Cardiac fibroblast (primary cell): ENCODE results near the gene PER2.

Experiments
- DNase-seq, 2 donors: peaks; one replicate each; pipeline versions ENCODE4 v3.0.0 to v3.0.0-alpha.2; 2010; ENCODE audit warnings: low read depth in 2 of 2
- H3K4me3 ChIP-seq, 2 donors: replicated peaks in 1 of 2; 1 replicate in 1 of 2; 2 replicates in 1 of 2; pipeline ENCODE4 v1.5.1; 2011; ENCODE audit warnings: low read depth in 2 of 2, low read length in 2 of 2, mild to moderate bottlenecking in 2 of 2, moderate library complexity in 1 of 2
- TF ChIP-seq, protein P1 (sequence below): IDR thresholded peaks from one replicate; pipeline ENCODE4 v1.5.1; 2011; ENCODE audit warnings: low read depth, mild to moderate bottlenecking, low read length, inconsistent platforms

PER2 gene

DNA sequence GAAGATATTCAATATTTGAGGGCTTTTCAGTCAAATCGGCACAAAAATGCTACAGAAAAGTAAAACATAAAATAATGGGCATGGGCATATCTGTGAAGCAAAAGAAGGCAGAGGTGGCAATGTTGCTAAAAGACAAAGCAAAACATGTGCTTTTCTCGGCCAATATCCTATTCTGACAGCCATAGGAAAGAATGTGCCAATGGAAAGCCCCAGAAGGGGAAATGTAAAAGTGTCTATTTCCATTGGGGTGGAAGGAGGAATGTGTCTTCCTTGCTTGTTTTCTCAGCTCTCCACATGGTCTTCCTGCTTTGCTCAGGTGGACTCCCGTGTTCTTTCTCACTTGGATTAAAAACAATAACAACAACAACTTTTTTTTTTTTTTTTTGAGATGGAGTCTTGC is 13.7 kb upstream of the PER2 start:
- DNase-seq, result peak in 1 of 2 donors; percentile 26
- TF ChIP-seq, protein P1, sequence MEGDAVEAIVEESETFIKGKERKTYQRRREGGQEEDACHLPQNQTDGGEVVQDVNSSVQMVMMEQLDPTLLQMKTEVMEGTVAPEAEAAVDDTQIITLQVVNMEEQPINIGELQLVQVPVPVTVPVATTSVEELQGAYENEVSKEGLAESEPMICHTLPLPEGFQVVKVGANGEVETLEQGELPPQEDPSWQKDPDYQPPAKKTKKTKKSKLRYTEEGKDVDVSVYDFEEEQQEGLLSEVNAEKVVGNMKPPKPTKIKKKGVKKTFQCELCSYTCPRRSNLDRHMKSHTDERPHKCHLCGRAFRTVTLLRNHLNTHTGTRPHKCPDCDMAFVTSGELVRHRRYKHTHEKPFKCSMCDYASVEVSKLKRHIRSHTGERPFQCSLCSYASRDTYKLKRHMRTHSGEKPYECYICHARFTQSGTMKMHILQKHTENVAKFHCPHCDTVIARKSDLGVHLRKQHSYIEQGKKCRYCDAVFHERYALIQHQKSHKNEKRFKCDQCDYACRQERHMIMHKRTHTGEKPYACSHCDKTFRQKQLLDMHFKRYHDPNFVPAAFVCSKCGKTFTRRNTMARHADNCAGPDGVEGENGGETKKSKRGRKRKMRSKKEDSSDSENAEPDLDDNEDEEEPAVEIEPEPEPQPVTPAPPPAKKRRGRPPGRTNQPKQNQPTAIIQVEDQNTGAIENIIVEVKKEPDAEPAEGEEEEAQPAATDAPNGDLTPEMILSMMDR, result no peak
- no peak overlapping the region for H3K4me3 ChIP-seq

DNA sequence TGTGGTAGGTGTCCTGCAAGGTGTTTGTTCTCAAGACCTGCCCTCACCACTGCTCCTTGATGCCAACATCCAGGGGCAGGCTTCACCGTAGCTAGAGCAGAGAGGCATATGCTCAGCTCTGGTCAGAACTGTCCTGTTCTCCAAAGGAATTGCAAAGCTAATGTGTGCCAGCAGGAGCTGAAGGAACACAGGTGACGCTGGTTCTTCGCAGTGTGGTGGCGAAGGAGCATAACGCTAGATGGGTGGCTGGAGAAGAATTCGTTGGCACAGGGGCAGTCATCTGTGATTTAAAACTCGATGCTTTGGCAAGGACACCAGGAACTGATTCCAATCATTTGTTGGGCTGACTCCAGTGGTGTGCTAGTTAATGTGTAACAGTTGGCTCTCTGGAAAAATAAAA is 11.4 kb upstream of the PER2 start:
- DNase-seq, result no peak
- TF ChIP-seq, protein P1, result no peak
- H3K4me3 ChIP-seq, result no peak overlapping the region

DNA sequence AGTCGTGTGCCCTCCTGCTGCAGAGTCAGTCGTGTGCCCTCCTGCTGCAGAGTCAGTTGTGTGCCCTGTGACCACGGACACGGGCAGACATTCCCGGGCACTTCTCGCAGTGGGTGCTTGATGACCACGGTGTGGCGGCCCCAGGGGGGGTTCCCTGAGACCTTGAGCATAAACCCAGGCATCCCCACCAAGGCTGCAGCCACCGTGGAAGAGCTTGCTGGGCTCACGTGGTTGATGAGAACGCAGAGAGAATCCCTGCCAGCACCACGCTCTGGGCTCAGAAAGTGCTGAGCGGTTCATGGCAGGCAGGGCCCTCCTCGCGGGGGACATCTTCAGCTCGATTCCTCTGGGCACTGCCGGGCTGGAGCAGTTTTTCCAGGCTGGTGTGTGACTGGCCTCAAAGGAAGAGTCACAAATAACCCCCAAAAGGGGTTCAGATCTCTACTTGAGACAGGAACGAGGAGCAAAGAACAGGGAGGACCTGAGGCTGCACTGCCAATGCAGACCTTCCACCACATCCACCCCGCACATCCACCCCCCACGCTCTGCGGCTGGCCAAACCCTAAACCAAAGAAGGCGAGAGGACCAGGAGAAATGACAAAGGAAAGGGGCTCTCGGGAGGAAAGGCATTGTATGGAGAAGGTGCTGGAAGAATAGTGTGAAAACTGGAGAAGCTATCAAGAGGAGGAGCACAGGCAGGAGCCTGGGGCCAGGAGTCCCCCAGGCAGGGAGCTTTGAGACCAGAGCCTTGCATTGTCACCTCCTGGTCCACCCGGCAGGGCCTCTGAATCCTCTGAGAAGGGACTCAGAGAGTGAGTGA is 8.4 kb upstream of the PER2 start:
- H3K4me3 ChIP-seq, result no peak overlapping the region
- TF ChIP-seq, protein P1, result no peak
- DNase-seq, result no peak

DNA sequence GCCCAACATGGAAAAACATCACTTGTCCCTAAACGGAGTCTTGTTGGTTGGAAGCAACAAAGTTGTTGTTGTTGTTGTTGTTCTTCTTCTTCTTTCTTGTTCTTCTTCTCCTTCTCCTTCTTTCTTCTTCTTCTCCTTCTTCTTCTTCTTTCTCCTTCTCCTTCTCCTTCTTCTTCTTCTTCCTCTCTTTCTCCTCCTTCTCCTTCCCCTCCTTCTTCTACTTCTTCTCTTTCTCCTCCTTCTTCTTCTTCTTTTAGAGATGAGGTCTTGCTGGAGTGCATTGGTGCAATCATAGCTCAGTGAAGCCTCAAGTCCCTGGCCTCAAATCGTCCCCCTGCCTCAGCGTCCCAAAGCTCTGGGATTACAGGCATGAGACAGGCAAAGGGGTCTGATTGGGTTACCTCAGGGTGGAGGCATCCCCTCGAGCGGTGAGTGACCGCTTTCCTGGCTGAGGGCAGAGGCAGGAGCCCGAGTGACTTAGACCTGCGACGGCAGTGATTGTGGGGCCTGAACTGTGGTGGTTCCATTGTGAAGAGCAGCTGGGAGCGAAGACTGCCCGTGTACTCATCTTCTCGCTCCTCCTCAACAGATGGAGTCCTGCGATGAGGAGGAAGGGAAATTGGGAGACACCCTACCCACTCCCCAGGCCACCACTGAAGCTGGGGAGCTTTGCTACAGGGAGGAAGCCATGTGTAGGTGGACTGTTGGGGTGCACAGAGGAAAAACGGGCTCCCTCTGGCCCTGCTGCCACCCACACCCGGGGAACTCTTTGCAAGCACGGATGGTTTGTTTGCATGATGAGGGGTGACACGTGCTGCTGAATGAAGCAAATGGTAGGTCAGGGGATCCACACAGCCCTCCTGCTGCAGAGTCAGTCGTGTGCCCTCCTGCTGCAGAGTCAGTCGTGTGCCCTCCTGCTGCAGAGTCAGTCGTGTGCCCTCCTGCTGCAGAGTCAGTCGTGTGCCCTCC is 7.0 kb upstream of the PER2 start:
- no peak overlapping the region for H3K4me3 ChIP-seq
- DNase-seq, result no peak
- TF ChIP-seq, protein P1, result no peak

DNA sequence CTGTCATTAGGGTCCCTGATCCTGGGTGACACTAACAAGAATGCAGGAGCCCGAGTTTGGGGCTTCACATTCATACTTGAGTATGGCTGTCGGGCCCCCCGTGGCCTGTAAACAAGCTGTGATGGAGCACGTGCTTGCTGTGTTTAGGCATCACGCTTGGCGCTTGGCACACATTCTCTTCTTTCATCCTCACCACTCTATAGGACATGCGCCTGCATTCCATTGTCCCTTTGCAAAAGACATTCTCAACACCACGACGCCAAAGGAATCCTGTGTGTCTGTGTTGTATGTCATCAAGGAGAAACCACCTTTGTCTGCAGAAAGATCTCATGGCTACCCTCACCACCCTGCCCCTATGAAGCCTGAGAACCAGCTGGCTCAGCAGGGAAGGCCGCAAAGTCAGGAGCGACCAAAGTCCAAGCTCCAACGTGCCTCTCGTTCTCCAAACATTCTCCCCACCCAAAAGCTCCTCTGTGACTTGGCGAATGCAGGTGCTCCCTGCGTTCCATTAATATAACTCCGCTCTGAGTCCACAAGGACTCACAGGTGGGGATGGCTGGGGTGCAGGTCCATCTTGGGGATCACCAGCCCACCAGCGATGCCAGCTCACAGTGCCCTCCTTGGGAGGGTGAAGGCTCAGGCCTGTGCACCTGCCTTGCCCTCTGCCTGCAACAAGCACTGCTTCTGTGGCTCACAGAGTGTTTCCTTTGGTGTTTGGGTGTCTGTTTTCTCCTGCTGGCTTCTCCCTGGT is 6.2 kb upstream of the PER2 start:
- no peak overlapping the region for H3K4me3 ChIP-seq
- no peak for DNase-seq
- TF ChIP-seq, protein P1, result no peak

DNA sequence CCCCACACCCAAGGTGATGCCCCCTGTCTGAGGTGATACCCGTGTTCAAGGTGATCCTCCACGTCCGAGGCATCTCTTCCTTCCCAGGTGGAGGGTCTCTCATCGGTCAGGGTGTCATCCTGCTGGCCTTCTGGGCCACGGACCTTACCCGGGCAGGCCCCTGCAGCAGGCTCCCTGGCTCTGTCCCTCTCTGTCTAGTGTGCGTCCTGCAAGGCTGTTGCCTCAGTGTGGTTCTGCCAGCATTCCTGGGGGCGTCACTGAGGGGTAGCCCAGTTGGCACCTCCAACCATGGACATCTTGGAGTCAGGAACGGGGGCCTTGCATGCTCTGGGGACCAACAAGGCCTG is 5.6 kb upstream of the PER2 start:
- TF ChIP-seq, protein P1, result no peak
- no peak for DNase-seq
- H3K4me3 ChIP-seq, result no peak overlapping the region
